Hippocampal formation (tissue), 2 donors: Measurements from ENCODE around the gene PXDC1.

Experiments used
- DNase-seq, 2 donors: peaks; one replicate each; lab custom pipeline; 2025; lab: John Stamatoyannopoulos, UW

The PXDC1 gene, protein sequence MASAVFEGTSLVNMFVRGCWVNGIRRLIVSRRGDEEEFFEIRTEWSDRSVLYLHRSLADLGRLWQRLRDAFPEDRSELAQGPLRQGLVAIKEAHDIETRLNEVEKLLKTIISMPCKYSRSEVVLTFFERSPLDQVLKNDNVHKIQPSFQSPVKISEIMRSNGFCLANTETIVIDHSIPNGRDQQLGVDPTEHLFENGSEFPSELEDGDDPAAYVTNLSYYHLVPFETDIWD

GRCh38 chr6:3751077-3751729 lies at the start of gene PXDC1:
PXDC1 (minus strand) TSS chr6:3751713; CDS start chr6:3751531, 182 bp downstream.
- DNase-seq = no peak

GRCh38 chr6:3800850-3801591 lies 49.5 kb upstream of the PXDC1 start:
- DNase-seq = no peak

- no peak for DNase-seq
Observed at GRCh38 chr6:3799719-3800118, 48.2 kb upstream of the PXDC1 start.

DNA sequence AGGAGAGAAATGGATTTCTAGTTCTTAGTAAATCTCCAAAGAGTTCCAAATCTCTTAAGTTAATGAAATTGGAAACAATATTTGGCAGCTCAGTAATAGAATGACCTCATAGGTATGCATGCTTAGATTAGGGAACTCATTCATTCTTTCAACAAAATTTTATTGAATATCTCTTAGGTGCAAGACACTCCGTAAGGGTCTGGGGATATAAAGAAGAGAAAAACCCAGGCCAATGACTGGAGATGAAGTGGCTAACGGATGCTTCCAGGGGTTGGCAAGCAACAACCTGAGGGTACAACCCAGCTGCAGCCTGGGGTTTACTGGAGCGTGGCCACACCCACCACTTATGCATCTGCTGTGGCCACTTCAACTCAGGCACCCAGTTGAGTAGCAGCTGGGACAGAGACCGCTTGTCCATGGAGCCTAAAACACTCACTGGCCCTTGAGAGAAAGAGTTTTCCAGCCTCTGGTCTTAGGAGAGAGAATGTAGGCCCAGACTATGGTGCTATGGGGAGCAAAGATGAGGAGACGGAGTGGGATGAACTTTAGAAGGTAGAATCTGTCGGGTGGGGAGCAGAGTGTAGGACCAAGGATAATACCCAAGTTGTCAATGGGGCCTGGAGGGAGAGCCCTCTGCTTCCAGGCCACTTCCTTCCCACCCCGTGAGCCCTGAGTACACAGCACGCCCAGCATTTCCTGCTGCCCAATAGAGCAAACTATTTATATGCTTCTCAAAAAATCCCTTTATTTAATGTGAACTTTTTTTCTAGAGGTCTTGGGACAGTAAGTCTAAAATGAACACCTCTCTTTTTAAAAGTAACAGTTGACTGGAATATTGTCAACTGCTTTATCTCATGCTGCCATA lies 46.8 kb upstream of the PXDC1 start:
- no peak for DNase-seq

DNA sequence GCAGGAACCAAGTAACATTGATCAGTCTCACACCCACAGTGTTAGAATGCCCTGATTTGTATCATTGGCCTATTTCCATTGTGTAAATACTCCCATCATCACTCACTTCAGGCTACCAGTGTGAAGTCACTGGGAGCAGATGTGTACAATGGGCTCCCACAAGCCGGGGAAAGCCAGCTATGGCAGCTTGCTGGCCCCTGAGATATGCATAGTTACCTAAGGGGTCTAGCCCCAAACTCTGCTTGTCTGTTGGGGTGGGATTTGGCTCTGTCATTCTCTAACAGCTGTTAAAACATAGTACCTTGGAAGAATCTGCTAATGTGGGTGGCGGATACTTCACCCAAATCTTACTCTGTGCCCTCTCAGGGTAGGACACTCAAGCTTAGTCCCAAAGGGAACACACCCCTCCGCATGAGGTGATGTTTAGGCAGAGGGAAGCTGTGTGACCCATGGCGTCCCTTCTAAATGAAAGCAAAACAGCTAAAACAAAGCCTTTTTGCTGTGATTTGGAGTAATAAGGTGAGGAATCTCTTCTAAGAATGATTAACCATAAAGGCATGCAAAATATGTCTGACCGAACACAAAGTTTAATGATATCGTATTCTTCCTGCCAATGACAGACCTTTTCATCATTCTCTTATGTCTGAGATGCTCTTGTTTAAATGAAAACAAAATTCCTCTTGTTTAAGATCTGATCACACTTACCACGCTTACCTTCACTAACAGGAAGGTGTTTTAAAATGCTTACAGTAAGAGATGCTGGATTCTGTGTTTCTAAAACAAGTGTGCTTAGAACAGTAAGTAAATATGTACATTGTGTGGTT lies 45.9 kb upstream of the PXDC1 start:
- no peak for DNase-seq

GRCh38 chr6:3796719-3797041 lies 45.2 kb upstream of the PXDC1 start:
- no peak for DNase-seq

- DNase-seq = peak; percentile 65 to 66
Observed at GRCh38 chr6:3795836-3796718, 44.6 kb upstream of the PXDC1 start.

DNA sequence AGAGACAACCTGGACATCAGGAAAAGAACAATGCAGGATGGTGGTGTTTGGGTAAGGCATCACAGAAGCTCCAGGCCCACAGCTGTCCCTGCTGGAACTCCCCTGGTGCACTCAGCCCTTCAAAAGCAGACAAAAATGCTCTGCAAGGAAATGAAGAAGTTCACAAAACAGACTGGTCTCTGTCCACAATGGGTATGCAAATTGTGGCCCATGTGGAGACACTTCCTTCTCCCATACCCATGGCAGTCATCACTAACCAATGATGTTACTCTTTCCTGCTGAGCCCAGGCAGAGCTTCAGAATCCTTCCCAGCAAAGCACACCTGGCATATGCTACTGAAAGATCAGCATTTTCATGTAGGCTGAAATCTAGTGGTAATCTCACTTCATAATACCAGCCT lies 42.6 kb upstream of the PXDC1 start:
- no peak for DNase-seq

DNA sequence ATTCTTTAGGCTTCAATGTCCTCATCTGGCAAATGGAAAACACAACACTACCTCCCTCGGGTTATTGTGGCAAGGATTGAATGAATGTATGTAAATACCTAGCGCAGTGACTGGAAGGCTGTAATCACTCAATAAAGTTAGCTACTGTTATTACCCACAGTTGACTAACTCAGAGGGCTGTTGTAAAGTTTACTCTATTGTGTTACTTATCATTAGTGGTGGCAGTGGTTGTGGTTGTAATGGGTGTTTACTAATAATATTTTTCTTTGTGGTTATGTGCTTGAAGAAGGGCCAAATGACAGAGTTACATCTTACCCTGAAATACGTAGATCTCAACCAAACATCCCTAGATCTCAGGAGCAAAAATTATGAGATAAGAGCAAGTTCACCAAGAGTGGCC lies 42.0 kb upstream of the PXDC1 start:
- no peak for DNase-seq

DNA sequence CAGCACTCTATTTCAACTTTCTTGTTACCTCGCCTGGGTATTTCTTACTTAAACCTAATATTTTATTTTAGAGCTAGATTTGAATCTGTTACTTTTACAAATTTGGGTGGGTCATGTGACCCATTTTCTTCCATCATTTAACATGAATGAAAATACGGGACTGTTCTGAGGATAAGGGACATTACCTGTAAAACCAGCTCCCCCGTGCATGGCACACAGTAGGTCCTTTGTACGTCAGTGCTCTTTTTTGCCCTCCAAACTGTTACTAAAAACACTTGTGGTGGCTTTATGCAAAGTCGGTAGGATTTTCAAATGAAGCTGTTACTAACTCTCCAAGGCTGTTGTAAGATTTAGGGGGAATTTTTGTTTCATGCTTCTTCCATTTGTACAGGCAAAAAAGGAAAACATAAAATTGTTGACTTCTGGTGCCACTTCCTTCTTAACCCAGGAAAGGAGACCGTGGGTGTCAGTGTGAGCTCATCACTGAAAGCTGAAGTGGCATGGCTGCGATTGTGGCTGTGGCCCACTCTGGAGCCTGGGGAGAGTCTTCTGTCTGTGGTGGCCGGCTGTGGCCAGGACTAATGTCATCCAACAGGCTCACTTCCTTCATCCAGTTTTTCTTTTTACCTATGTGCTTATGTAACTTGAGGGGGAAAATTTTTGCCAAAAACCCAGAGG lies 40.2 kb upstream of the PXDC1 start:
- DNase-seq = no peak

DNA sequence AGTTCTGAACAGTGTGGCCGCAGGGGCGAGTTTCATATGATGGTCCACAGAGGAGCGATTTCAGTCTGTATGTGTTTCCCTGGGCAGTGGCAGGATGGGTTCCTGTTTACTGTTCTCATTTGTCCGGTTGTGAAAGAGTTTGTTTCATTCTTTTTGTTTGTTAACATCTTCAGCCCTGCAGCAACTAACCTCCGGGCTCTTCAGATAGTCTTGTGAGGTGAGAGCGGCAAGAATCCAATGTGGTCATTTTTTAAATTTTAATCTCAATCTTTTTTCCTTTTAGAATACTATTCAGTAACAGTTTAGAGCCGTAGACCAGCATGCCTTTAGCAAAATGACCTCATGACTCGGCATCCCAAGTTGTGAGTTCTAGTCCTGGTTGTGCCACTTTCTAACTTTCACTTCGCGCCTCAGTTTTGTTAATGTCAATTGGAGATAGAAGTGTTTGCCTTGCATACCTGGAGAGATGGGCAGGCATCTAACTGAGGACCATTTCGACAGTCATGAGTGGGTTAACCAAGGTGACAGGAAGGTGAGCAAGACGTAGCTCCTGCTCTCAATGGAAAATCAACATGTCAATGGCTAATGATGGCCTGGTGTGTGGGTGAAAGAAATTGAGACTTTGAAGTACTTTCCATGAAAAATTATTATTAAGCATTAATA lies 38.5 kb upstream of the PXDC1 start:
- no peak for DNase-seq

- no peak for DNase-seq
Observed at GRCh38 chr6:3789018-3789895, 37.7 kb upstream of the PXDC1 start.

DNA sequence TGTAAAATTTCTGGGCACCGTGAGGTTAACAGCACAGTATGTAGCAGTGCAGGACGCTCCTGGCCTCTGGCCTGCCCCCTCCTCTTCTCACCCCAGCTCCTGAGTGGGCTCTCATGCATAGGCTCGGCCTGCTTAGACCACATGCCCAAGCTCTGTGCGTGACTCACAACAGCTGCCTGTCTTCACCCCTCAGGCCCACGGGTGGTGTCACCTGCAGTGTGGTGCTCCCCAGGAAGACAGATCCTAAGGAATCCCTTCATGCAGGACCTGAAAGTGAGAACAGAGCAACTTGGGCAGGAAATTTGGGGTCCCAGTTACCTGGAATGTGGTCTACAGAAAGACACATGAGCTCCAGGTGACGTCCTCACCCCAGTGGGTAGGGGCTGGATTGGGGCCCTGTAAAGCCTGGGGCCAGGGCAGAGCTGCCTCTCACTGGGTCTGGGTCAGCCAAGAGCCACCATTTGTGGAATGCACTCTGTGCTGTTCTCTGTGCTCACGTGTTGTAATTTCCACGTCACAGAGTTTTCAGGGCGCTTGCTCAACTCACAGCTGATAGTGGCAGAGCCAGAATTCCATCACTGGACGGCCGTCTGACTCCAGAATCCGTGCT lies 37.0 kb upstream of the PXDC1 start:
- no peak for DNase-seq

DNA sequence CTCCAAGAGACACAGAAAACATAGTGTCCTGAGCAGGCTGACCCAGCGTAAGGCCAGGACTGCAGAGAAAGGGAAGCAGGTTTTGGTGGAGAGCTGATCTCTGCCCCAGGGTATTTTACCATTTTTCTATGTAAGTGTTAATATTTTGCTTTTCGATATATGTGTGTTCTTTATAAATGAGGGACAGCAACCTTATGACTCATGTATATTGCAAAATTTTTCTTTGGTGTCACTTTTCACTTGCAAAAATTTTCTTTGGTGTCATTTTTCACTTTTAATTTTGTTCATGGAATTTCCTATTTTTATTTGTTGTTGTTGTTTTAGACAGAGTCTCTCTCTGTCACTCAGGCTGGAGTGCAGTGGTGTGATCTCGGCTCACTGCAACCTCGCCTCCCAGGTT lies 34.6 kb upstream of the PXDC1 start:
- DNase-seq = no peak

- DNase-seq = no peak
Observed at GRCh38 chr6:3785745-3786098, 34.2 kb upstream of the PXDC1 start.

- no peak for DNase-seq
Observed at GRCh38 chr6:3784885-3785744, 33.6 kb upstream of the PXDC1 start.

- no peak for DNase-seq
Observed at GRCh38 chr6:3784423-3784822, 32.9 kb upstream of the PXDC1 start.
